GM23338 (cell line): ENCODE results near the gene HEATR9. TPM values are rescaled to one million over a fixed set of nuclear protein-coding genes. Genes with fewer than 3 reads are reported as not detected.

ENCODE experiments used
- ATAC-seq: fragments of 200-7000 bp; cut with Tn5 transposase; 3 replicates; pipeline ENCODE4 v1.9.1; 2020
- DNase-seq: peaks from one replicate; pipeline ENCODE4 v3.0.0-alpha.2; 2015; ENCODE audit warnings: low spot score
- H2AFZ ChIP-seq: fragments of 200-600 bp; sonication (generic); 2 replicates; pipeline ENCODE4 v1.8.0; 2016; ENCODE audit warnings: antibody characterized with exemption, mild to moderate bottlenecking, moderate library complexity
- H3F3A ChIP-seq: fragments of 200-600 bp; sonication (generic); replicated peaks from 2 replicates; pipeline ENCODE4 v1.8.0; 2017; ENCODE audit warnings: antibody characterized with exemption, mixed run types, low read depth
- H3K27ac ChIP-seq: fragments of 200-600 bp; sonication (generic); 2 replicates; pipeline ENCODE4 v1.6.1; 2016; ENCODE audit warnings: low read depth
- H3K27me3 ChIP-seq: fragments of 200-600 bp; sonication (generic); 2 replicates; pipeline ENCODE4 v1.8.0; 2016; ENCODE audit warnings: mild to moderate bottlenecking, mixed run types, moderate library complexity; ENCODE audit not compliant: insufficient read depth
- H3K36me3 ChIP-seq: fragments of 200-600 bp; sonication (generic); 2 replicates; pipeline ENCODE4 v1.8.0; 2016; ENCODE audit warnings: mild to moderate bottlenecking; ENCODE audit not compliant: insufficient read depth
- H3K4me1 ChIP-seq: fragments of 200-600 bp; sonication (generic); 2 replicates; pipeline ENCODE4 v1.8.0; 2016; ENCODE audit warnings: mild to moderate bottlenecking, moderate library complexity; ENCODE audit not compliant: insufficient read depth
- H3K4me2 ChIP-seq: fragments of 200-600 bp; sonication (generic); 2 replicates; pipeline ENCODE4 v1.7.1; 2017; ENCODE audit warnings: mixed run types
- H3K4me3 ChIP-seq: fragments of 200-600 bp; sonication (generic); 2 replicates; pipeline ENCODE4 v1.6.1; 2016; ENCODE audit warnings: mixed run types
- H3K79me2 ChIP-seq: fragments of 200-600 bp; sonication (generic); replicated peaks from 2 replicates; pipeline ENCODE4 v1.8.0; 2017; ENCODE audit warnings: mild to moderate bottlenecking; ENCODE audit not compliant: insufficient read depth
- H3K9me2 ChIP-seq: fragments of 200-600 bp; sonication (generic); 2 replicates; pipeline ENCODE4 v1.8.0; 2017; ENCODE audit not compliant: insufficient read depth
- H4K20me1 ChIP-seq: fragments of 200-600 bp; sonication (generic); replicated peaks from 2 replicates; pipeline ENCODE4 v1.8.0; 2017; ENCODE audit warnings: mild to moderate bottlenecking; ENCODE audit not compliant: insufficient read depth
- H3K27ac Mint-ChIP-seq: 2 replicates; pipeline ENCODE4 v1.8.0; 2020; ENCODE audit warnings: inconsistent platforms, mild to moderate bottlenecking, moderate library complexity, mixed read lengths
- H3K27me3 Mint-ChIP-seq: 3 replicates; pipeline ENCODE4 v1.8.0; 2022; ENCODE audit warnings: low read depth, mild to moderate bottlenecking, moderate library complexity, mixed read lengths, inconsistent platforms; ENCODE audit not compliant: insufficient read depth, poor library complexity
- H3K36me3 Mint-ChIP-seq: 3 replicates; pipeline ENCODE4 v1.8.0; 2021; ENCODE audit warnings: low read depth, mild to moderate bottlenecking, inconsistent platforms, moderate library complexity, mixed read lengths
- H3K4me1 Mint-ChIP-seq: 3 replicates; pipeline ENCODE4 v1.8.0; 2020; ENCODE audit warnings: mild to moderate bottlenecking, inconsistent platforms, mixed read lengths
- H3K4me3 Mint-ChIP-seq: 3 replicates; pipeline ENCODE4 v1.8.0; 2021; ENCODE audit warnings: moderate library complexity, mild to moderate bottlenecking, inconsistent platforms, mixed read lengths
- H3K9me3 Mint-ChIP-seq: 3 replicates; pipeline ENCODE4 v1.8.0; 2020; ENCODE audit warnings: moderate library complexity, mild to moderate bottlenecking, inconsistent platforms, mixed read lengths
- CREB1 ChIP-seq: fragments of 250-450 bp; sonication (Bioruptor Pico); IDR thresholded peaks from 2 replicates; pipeline ENCODE4 v1.5.0; 2020; ENCODE audit warnings: low read depth, mild to moderate bottlenecking, moderate library complexity
- EZH2 ChIP-seq: fragments of 200-600 bp; sonication (generic); IDR thresholded peaks from one replicate; pipeline ENCODE4 v1.8.0; 2017; ENCODE audit warnings: antibody characterized with exemption, mild to moderate bottlenecking, low read depth; ENCODE audit not compliant: unreplicated experiment
- EZH2phosphoT487 ChIP-seq: fragments of 200-600 bp; sonication (generic); IDR thresholded peaks from one replicate; pipeline ENCODE4 v1.8.1; 2018; ENCODE audit warnings: antibody characterized with exemption; ENCODE audit not compliant: unreplicated experiment
- JUNB ChIP-seq: IDR thresholded peaks from one replicate; pipeline ENCODE4 v1.6.1; 2016; ENCODE audit warnings: antibody characterized with exemption; ENCODE audit not compliant: unreplicated experiment
- NANOG ChIP-seq: IDR thresholded peaks from 2 replicates; pipeline ENCODE4 v1.6.1; 2016; ENCODE audit warnings: antibody characterized with exemption, borderline replicate concordance
- POLR2AphosphoS5 ChIP-seq: IDR thresholded peaks from 2 replicates; pipeline ENCODE4 v1.6.1; 2016; ENCODE audit warnings: antibody characterized with exemption, low read depth
- STAT1 ChIP-seq: IDR thresholded peaks from one replicate; pipeline ENCODE4 v1.6.1; 2016; ENCODE audit warnings: antibody characterized with exemption; ENCODE audit not compliant: unreplicated experiment
- ZNF114 ChIP-seq: fragments of 250-450 bp; sonication (Bioruptor Pico); IDR thresholded peaks from 2 replicates; pipeline ENCODE4 v1.5.0; 2020; ENCODE audit warnings: mild to moderate bottlenecking, moderate library complexity
- ZNF331 ChIP-seq: fragments of 250-450 bp; sonication (Bioruptor Pico); IDR thresholded peaks from 2 replicates; pipeline ENCODE4 v1.5.0; 2020; ENCODE audit warnings: low read depth, mild to moderate bottlenecking, moderate library complexity
- polyA plus RNA-seq: library from polyadenylated mRNA; unstranded; fragments of >200 nt; fragmentation: Nextera tagmentation; extraction: Ambion mirVana; gene quantifications from 2 replicates; pipeline ENCODE4 v1.2.1, GENCODE V29; 2016
- total RNA-seq: library from RNA; depleted of rRNA; stranded (reverse); fragments of >200 nt; shearing (Covaris generic); gene quantifications from 2 replicates; pipeline ENCODE4 v1.2.3, GENCODE V29; 2014
- TF ChIP-seq, protein P1 (sequence below), 2 experiments: fragments of 200-600 bp in 1 of 2; sonication (generic) in 1 of 2; conservative IDR thresholded peaks; 2 replicates each; pipeline versions ENCODE4 v1.5.1 to v1.6.1; 2016 to 2017; ENCODE audit warnings: antibody characterized with exemption in 2 of 2, low read depth in 2 of 2, mild to moderate bottlenecking in 2 of 2, moderate library complexity in 1 of 2
- TF ChIP-seq, protein P2 (sequence below): IDR thresholded peaks from 2 replicates; pipeline ENCODE4 v1.6.1; 2016; ENCODE audit warnings: antibody characterized with exemption
- TF ChIP-seq, protein P3 (sequence below): IDR thresholded peaks from one replicate; pipeline ENCODE4 v1.6.1; 2018; ENCODE audit warnings: antibody characterized with exemption; ENCODE audit not compliant: unreplicated experiment

HEATR9 gene
- total and polyA plus RNA-seq, 2 experiments from 2014 or later = not detected

DNA sequence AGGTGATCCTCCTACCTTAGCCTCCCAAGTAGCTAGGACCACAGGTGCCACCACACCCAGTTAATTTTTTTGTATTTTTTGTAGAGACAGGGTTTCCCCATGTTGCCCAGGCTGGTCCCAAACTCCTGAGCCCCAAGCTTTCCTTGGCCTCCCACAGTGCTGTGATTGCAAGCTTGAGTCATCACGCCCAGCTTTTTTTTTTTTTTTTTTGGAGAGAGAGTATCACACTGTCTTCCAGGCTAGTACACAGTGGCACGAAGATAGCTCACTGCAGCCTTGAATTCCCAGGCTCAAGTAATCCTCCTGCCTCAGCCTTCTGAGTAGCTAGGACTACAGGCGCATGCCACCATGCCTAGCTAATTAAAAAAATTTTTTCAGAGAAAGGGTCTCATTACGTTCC, 27.2 kb downstream of the HEATR9 start (continued):
- TF ChIP-seq, protein P1, sequence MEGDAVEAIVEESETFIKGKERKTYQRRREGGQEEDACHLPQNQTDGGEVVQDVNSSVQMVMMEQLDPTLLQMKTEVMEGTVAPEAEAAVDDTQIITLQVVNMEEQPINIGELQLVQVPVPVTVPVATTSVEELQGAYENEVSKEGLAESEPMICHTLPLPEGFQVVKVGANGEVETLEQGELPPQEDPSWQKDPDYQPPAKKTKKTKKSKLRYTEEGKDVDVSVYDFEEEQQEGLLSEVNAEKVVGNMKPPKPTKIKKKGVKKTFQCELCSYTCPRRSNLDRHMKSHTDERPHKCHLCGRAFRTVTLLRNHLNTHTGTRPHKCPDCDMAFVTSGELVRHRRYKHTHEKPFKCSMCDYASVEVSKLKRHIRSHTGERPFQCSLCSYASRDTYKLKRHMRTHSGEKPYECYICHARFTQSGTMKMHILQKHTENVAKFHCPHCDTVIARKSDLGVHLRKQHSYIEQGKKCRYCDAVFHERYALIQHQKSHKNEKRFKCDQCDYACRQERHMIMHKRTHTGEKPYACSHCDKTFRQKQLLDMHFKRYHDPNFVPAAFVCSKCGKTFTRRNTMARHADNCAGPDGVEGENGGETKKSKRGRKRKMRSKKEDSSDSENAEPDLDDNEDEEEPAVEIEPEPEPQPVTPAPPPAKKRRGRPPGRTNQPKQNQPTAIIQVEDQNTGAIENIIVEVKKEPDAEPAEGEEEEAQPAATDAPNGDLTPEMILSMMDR (conservative IDR thresholded peaks at IDR 0.05; ENCODE audit: low read depth in 2 of 2) = no peak
- no peak for TF ChIP-seq ZNF331 (CRISPR knock-in tag)
- TF ChIP-seq POLR2AphosphoS5 = no peak
- no peak for TF ChIP-seq JUNB

DNA sequence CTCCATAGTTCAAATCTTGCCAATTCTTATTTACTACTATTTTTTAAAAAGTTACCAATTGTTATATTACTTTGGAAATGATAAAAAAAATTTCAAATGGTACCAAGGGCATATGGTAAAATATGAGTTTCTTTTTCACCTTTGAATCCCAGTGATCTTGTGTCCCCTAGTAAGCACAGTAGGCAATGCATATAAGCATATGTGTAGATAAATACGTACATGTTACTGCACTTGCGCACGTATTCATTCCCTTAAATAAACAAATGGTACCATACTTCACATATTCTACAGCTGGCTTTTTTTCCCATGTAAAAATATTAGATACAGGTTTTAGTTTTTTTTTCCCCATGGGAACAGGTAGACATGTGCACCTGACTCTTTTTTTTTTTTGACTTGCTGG, 27.6 kb downstream of the HEATR9 start:
- Histone ChIP-seq H3K9me2 (no peaks in the 10 kb centered on the region), H3K27ac (no peak overlapping the region), H3F3A (peaks cover 11% of the 10 kb centered on the region; the same call in 1 of the 2 replicates), H2AFZ (no peak overlapping the region), H3K4me2 (no peak overlapping the region), H3K27me3 (no peaks in the 10 kb centered on the region), H3K4me3 (no peak overlapping the region), H3K4me1 (no peaks in the 10 kb centered on the region), H3K36me3 (peaks cover 89% of the 10 kb centered on the region), H4K20me1 (peaks cover 31% of the 10 kb centered on the region), H3K79me2 (peaks cover 10% of the 10 kb centered on the region)
- DNase-seq = no peak
- Mint-ChIP-seq H3K9me3 (no peaks in the 10 kb centered on the region), H3K27ac (no peak overlapping the region), H3K4me3 (no peak overlapping the region), H3K4me1 (no peaks in the 10 kb centered on the region), H3K36me3 (peaks cover 93% of the 10 kb centered on the region), H3K27me3 (no peaks in the 10 kb centered on the region)
- ATAC-seq = no peak
- TF ChIP-seq ZNF331 (CRISPR knock-in tag) = no peak
- no peak for TF ChIP-seq ZNF114
- TF ChIP-seq, protein P1 (conservative IDR thresholded peaks at IDR 0.05; ENCODE audit: low read depth in 2 of 2) = no peak
- no peak for TF ChIP-seq NANOG
- TF ChIP-seq EZH2phosphoT487 = no peak
- no peak for TF ChIP-seq JUNB
- no peak for TF ChIP-seq STAT1
- TF ChIP-seq CREB1 (CRISPR knock-in tag) = no peak
- TF ChIP-seq EZH2 = no peak
- TF ChIP-seq, protein P2, sequence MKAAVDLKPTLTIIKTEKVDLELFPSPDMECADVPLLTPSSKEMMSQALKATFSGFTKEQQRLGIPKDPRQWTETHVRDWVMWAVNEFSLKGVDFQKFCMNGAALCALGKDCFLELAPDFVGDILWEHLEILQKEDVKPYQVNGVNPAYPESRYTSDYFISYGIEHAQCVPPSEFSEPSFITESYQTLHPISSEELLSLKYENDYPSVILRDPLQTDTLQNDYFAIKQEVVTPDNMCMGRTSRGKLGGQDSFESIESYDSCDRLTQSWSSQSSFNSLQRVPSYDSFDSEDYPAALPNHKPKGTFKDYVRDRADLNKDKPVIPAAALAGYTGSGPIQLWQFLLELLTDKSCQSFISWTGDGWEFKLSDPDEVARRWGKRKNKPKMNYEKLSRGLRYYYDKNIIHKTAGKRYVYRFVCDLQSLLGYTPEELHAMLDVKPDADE = no peak
- TF ChIP-seq, protein P3, sequence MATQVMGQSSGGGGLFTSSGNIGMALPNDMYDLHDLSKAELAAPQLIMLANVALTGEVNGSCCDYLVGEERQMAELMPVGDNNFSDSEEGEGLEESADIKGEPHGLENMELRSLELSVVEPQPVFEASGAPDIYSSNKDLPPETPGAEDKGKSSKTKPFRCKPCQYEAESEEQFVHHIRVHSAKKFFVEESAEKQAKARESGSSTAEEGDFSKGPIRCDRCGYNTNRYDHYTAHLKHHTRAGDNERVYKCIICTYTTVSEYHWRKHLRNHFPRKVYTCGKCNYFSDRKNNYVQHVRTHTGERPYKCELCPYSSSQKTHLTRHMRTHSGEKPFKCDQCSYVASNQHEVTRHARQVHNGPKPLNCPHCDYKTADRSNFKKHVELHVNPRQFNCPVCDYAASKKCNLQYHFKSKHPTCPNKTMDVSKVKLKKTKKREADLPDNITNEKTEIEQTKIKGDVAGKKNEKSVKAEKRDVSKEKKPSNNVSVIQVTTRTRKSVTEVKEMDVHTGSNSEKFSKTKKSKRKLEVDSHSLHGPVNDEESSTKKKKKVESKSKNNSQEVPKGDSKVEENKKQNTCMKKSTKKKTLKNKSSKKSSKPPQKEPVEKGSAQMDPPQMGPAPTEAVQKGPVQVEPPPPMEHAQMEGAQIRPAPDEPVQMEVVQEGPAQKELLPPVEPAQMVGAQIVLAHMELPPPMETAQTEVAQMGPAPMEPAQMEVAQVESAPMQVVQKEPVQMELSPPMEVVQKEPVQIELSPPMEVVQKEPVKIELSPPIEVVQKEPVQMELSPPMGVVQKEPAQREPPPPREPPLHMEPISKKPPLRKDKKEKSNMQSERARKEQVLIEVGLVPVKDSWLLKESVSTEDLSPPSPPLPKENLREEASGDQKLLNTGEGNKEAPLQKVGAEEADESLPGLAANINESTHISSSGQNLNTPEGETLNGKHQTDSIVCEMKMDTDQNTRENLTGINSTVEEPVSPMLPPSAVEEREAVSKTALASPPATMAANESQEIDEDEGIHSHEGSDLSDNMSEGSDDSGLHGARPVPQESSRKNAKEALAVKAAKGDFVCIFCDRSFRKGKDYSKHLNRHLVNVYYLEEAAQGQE = no peak
